Adipocyte (in vitro differentiated cells): ENCODE measurements around the gene MCOLN1.

Source experiments
- DNase-seq: peaks from one replicate; pipeline ENCODE4 v3.0.0-alpha.2; 2015; ENCODE audit warnings: low read depth
- H3K27me3 ChIP-seq: replicated peaks from 2 replicates; pipeline ENCODE4 v1.7.0; 2013; ENCODE audit warnings: mild to moderate bottlenecking, low read length, moderate library complexity; ENCODE audit not compliant: control insufficient read depth, insufficient read depth
- H3K36me3 ChIP-seq: 2 replicates; pipeline ENCODE4 v1.7.0; 2013; ENCODE audit warnings: low read length, mild to moderate bottlenecking, moderate library complexity; ENCODE audit not compliant: control insufficient read depth, insufficient read depth, severe bottlenecking
- H3K4me1 ChIP-seq: 2 replicates; pipeline ENCODE4 v1.7.0; 2013; ENCODE audit warnings: mild to moderate bottlenecking, low read length, moderate library complexity; ENCODE audit not compliant: control insufficient read depth, insufficient read depth
- H3K4me3 ChIP-seq: 2 replicates; pipeline ENCODE4 v1.7.0; 2013; ENCODE audit warnings: mild to moderate bottlenecking, low read length, moderate library complexity
- H3K9ac ChIP-seq: 2 replicates; pipeline ENCODE4 v1.7.0; 2013; ENCODE audit warnings: mild to moderate bottlenecking, low read length, moderate library complexity
- H3K9me3 ChIP-seq: 2 replicates; pipeline ENCODE4 v1.7.0; 2013; ENCODE audit warnings: mild to moderate bottlenecking, low read length, moderate library complexity; ENCODE audit not compliant: control insufficient read depth

MCOLN1 gene

GRCh38 chr19:7505288-7505681 is 17.1 kb upstream of the MCOLN1 start:
- Histone ChIP-seq H3K27me3 (peaks cover 23% of the 10 kb centered on the region), H3K9me3 (no peaks in the 10 kb centered on the region)

DNA sequence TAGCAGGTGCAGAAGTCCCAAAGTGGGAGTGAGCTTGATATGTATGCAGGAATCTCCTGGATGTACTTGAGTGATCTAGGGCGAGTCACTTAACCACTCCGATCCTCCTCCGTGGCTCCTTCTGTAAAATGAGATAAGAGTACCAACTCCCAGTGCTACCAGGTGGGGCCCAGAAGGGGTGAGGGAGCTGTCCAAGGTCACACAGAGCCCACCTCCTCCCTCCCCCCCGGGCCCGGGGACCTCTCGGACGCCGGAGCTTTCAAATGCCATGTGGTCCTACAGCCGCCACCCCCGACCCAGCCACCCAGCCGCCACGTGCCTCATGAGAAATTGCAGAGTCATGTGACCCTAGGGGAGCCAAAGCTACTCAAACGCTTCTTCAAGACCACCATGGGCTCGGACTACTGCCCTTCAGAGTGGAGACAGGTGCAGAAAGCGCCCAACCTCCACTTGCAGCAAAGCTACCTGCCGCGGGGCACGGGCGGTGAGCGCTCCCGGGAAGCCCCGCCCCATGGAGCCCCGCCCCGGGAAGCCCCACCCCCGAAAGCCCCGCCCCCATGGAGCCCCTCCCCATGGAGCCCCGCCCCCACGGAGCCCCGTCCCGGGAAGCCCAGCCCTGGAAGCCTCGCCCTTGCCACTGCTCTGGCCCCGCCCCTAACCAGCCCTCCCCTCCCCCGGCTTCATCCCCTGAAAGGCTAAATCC is 16.6 kb upstream of the MCOLN1 start:
- H3K9ac ChIP-seq: no peak overlapping the region
- H3K36me3 ChIP-seq: no peaks in the 10 kb centered on the region
- no peaks in the 10 kb centered on the region for H3K9me3 ChIP-seq
- peaks cover 20% of the 10 kb centered on the region for H3K27me3 ChIP-seq
- peak; percentile 46 for DNase-seq
- no peaks in the 10 kb centered on the region for H3K4me1 ChIP-seq
- no peak overlapping the region for H3K4me3 ChIP-seq

More at GRCh38 chr19:7505288-7505681, 17.1 kb upstream of the MCOLN1 start:
- DNase-seq: no peak
- H3K4me1 ChIP-seq: no peaks in the 10 kb centered on the region
- H3K9ac ChIP-seq: no peak overlapping the region
- no peak overlapping the region for H3K4me3 ChIP-seq
- no peaks in the 10 kb centered on the region for H3K36me3 ChIP-seq

- H3K36me3 ChIP-seq: no peaks in the 10 kb centered on the region
These were observed 15.8 kb upstream of the MCOLN1 start for GRCh38 chr19:7506385-7507328.

GRCh38 chr19:7507884-7508283 is 14.5 kb upstream of the MCOLN1 start:
- Histone ChIP-seq H3K36me3 (no peaks in the 10 kb centered on the region), H3K9me3 (no peaks in the 10 kb centered on the region), H3K27me3 (peaks cover 14% of the 10 kb centered on the region), H3K9ac (no peak overlapping the region), H3K4me1 (no peaks in the 10 kb centered on the region), H3K4me3 (no peak overlapping the region)
- peak; percentile 76 for DNase-seq

More at GRCh38 chr19:7506385-7507328, 15.8 kb upstream of the MCOLN1 start:
- Histone ChIP-seq H3K9me3 (no peaks in the 10 kb centered on the region), H3K9ac (no peak overlapping the region), H3K4me1 (no peaks in the 10 kb centered on the region), H3K4me3 (no peak overlapping the region), H3K27me3 (peaks cover 20% of the 10 kb centered on the region)
- DNase-seq: peak; percentile 29

GRCh38 chr19:7509625-7510024 is 12.8 kb upstream of the MCOLN1 start:
- Histone ChIP-seq H3K9me3 (no peaks in the 10 kb centered on the region), H3K4me3 (no peak overlapping the region), H3K36me3 (no peaks in the 10 kb centered on the region), H3K27me3 (peaks cover 12% of the 10 kb centered on the region), H3K4me1 (no peaks in the 10 kb centered on the region), H3K9ac (no peak overlapping the region)
- no peak for DNase-seq

- Histone ChIP-seq H3K9me3 (no peaks in the 10 kb centered on the region), H3K4me1 (peaks cover 12% of the 10 kb centered on the region), H3K36me3 (no peaks in the 10 kb centered on the region)
These were observed 10.0 kb upstream of the MCOLN1 start for GRCh38 chr19:7512400-7512851.

GRCh38 chr19:7513809-7514642 is 8.4 kb upstream of the MCOLN1 start:
- peaks cover 3% of the 10 kb centered on the region for H3K27me3 ChIP-seq
- H3K36me3 ChIP-seq: no peaks in the 10 kb centered on the region
- no peaks in the 10 kb centered on the region for H3K9me3 ChIP-seq
- DNase-seq: no peak
- no peak overlapping the region for H3K4me3 ChIP-seq
- peaks cover 12% of the 10 kb centered on the region for H3K4me1 ChIP-seq
- H3K9ac ChIP-seq: no peak overlapping the region

More at GRCh38 chr19:7512400-7512851, 10.0 kb upstream of the MCOLN1 start:
- H3K27me3 ChIP-seq: peaks cover 3% of the 10 kb centered on the region
- H3K9ac ChIP-seq: no peak overlapping the region
- DNase-seq: no peak
- H3K4me3 ChIP-seq: no peak overlapping the region

GRCh38 chr19:7515110-7515644 is 7.2 kb upstream of the MCOLN1 start:
- peak; percentile 52 for DNase-seq

GRCh38 chr19:7515645-7516151 is 6.7 kb upstream of the MCOLN1 start, which contains the start of gene ZNF358:
ZNF358 (plus strand) TSS chr19:7516103; CDS start chr19:7519243, 3,140 bp downstream.
- H3K4me3 ChIP-seq: peak within 1 kb of the TSS; percentile 88
- no peaks in the 10 kb centered on the region for H3K36me3 ChIP-seq
- DNase-seq: peak; percentile 86
- peaks cover 12% of the 10 kb centered on the region for H3K4me1 ChIP-seq
- no peaks in the 10 kb centered on the region for H3K27me3 ChIP-seq
- H3K9ac ChIP-seq: peak within 1 kb of the TSS; percentile 95
- no peaks in the 10 kb centered on the region for H3K9me3 ChIP-seq

More at GRCh38 chr19:7515110-7515644, 7.2 kb upstream of the MCOLN1 start:
- Histone ChIP-seq H3K36me3 (no peaks in the 10 kb centered on the region), H3K9me3 (no peaks in the 10 kb centered on the region), H3K4me3 (peak overlapping the region; percentile 84), H3K9ac (peak overlapping the region; percentile 88), H3K4me1 (peaks cover 12% of the 10 kb centered on the region), H3K27me3 (no peaks in the 10 kb centered on the region)

DNA sequence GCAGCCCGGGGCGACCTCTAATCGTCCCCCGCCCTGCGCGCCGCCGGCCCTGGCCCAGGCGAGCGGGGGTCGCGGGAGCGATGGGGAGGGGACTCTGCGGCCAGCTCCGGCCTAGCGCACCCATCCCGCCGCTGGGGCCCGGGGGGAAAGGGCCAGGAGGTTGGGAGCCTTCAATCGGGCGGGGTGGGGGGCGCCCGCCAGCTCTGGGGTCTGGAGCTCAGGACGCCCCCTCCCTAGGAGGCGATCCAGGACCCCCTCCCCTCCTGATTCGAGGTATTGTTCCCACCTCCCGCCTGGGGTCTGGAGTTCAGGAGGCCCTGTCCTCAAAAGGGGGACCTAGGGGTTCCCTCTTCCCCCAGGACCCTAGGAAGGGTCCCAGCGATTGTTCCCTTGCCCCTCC is 6.1 kb upstream of the MCOLN1 start:
- no peaks in the 10 kb centered on the region for H3K27me3 ChIP-seq
- H3K36me3 ChIP-seq: no peaks in the 10 kb centered on the region
- no peaks in the 10 kb centered on the region for H3K9me3 ChIP-seq
- peak; percentile 42 for DNase-seq
- peaks cover 12% of the 10 kb centered on the region for H3K4me1 ChIP-seq
- H3K4me3 ChIP-seq: peak overlapping the region; percentile 88
- peak overlapping the region; percentile 95 for H3K9ac ChIP-seq
